NCI-H2196 (cell line): ENCODE results near the gene SSX2IP.
"Not testable (repeated sequence)": the region's sequence is repeated elsewhere in the genome, so short reads cannot be mapped to it uniquely, and the experiment has no call there.

Source experiments
- DNase-seq: peaks from one replicate; lab custom pipeline; 2025; ENCODE audit not compliant: unreplicated experiment; lab: John Stamatoyannopoulos, UW

SSX2IP gene

GRCh38 chr1:84619383-84620102 is 70.7 kb downstream of the SSX2IP start:
- no peak for DNase-seq

GRCh38 chr1:84617349-84617748 is 72.9 kb downstream of the SSX2IP start:
- DNase-seq: no peak

- DNase-seq: no peak
Observed at GRCh38 chr1:84615790-84616189, 74.5 kb downstream of the SSX2IP start.

GRCh38 chr1:84613887-84614286 is 76.4 kb downstream of the SSX2IP start:
- DNase-seq: no peak

- DNase-seq: no peak
Observed at GRCh38 chr1:84613026-84613425, 77.2 kb downstream of the SSX2IP start.

- no peak for DNase-seq
Observed at GRCh38 chr1:84611796-84612195, 78.5 kb downstream of the SSX2IP start.

- DNase-seq: no peak
Observed at GRCh38 chr1:84611091-84611490, 79.2 kb downstream of the SSX2IP start.

- no peak for DNase-seq
Observed at GRCh38 chr1:84606977-84607376, 83.3 kb downstream of the SSX2IP start.

- DNase-seq: no peak
Observed at GRCh38 chr1:84605157-84605556, 85.1 kb downstream of the SSX2IP start.

GRCh38 chr1:84603941-84604830 is 86.1 kb downstream of the SSX2IP start:
- DNase-seq: no peak

- no peak for DNase-seq
Observed at GRCh38 chr1:84603223-84603622, 87.0 kb downstream of the SSX2IP start.

GRCh38 chr1:84600796-84601195 is 89.5 kb downstream of the SSX2IP start:
- DNase-seq: no peak

- DNase-seq: no peak
Observed at GRCh38 chr1:84598846-84599741, 91.2 kb downstream of the SSX2IP start.

GRCh38 chr1:84598418-84598817 is 91.8 kb downstream of the SSX2IP start:
- no peak for DNase-seq

GRCh38 chr1:84597011-84597410 is 93.2 kb downstream of the SSX2IP start:
- no peak for DNase-seq

- not testable (repeated sequence) for DNase-seq
Observed at GRCh38 chr1:84594959-84595358, 95.3 kb downstream of the SSX2IP start.
